Loucy (cell line): ENCODE measurements around the gene GJC3.

Experiments used
- H2AFZ ChIP-seq: fragments of 200-600 bp; sonication (generic); 2 replicates; pipeline ENCODE4 v1.6.0; 2016; ENCODE audit warnings: antibody characterized with exemption, mild to moderate bottlenecking, low read length, moderate library complexity
- H3F3A ChIP-seq: fragments of 200-600 bp; 2 replicates; pipeline ENCODE4 v1.6.0; 2016; ENCODE audit warnings: antibody characterized with exemption, low read depth, mild to moderate bottlenecking
- H3K27me3 ChIP-seq: fragments of 200-600 bp; sonication (generic); 2 replicates; pipeline ENCODE4 v1.6.1; 2014; ENCODE audit warnings: low read length, mild to moderate bottlenecking; ENCODE audit not compliant: insufficient read depth, poor library complexity, severe bottlenecking
- H3K36me3 ChIP-seq: fragments of 200-600 bp; sonication (generic); 2 replicates; pipeline ENCODE4 v1.6.1; 2016; ENCODE audit warnings: low read length; ENCODE audit not compliant: insufficient read depth
- H3K4me1 ChIP-seq: fragments of 200-600 bp; sonication (generic); 2 replicates; pipeline ENCODE4 v1.5.1; 2014; ENCODE audit warnings: low read length, mild to moderate bottlenecking; ENCODE audit not compliant: insufficient read depth, poor library complexity, severe bottlenecking
- H3K4me2 ChIP-seq: fragments of 200-600 bp; sonication (generic); 2 replicates; pipeline ENCODE4 v1.6.0; 2014; ENCODE audit warnings: antibody characterized with exemption, low read length, low read depth, mild to moderate bottlenecking; ENCODE audit not compliant: poor library complexity, severe bottlenecking
- H3K4me3 ChIP-seq: fragments of 200-600 bp; sonication (generic); 2 replicates; pipeline ENCODE4 v1.5.1; 2014; ENCODE audit warnings: low read length, mild to moderate bottlenecking, mixed read lengths; ENCODE audit not compliant: poor library complexity, severe bottlenecking
- H3K79me2 ChIP-seq: fragments of 200-600 bp; sonication (generic); 2 replicates; pipeline ENCODE4 v1.6.1; 2014; ENCODE audit warnings: low read length; ENCODE audit not compliant: insufficient read depth
- H3K9ac ChIP-seq: fragments of 200-600 bp; sonication (generic); 2 replicates; pipeline ENCODE4 v1.6.0; 2014; ENCODE audit warnings: mild to moderate bottlenecking, low read depth, low read length, moderate library complexity; ENCODE audit not compliant: poor library complexity, severe bottlenecking
- H3K9me2 ChIP-seq: fragments of 200-600 bp; sonication (generic); replicated peaks from 2 replicates; pipeline ENCODE4 v1.6.1; 2016; ENCODE audit warnings: low read depth, low read length, mixed read lengths
- H3K9me3 ChIP-seq: fragments of 200-600 bp; sonication (generic); 2 replicates; pipeline ENCODE4 v1.6.1; 2014; ENCODE audit warnings: mild to moderate bottlenecking, antibody characterized with exemption, low read length, low read depth; ENCODE audit not compliant: insufficient read depth
- H4K20me1 ChIP-seq: fragments of 200-600 bp; sonication (generic); 2 replicates; pipeline ENCODE4 v1.6.0; 2014; ENCODE audit warnings: antibody characterized with exemption, low read length, mild to moderate bottlenecking; ENCODE audit not compliant: insufficient read depth, poor library complexity, severe bottlenecking
- CTCF ChIP-seq: fragments of 200-600 bp; sonication (generic); conservative IDR thresholded peaks from 2 replicates; pipeline ENCODE4 v1.5.1; 2014; ENCODE audit warnings: mild to moderate bottlenecking, antibody characterized with exemption, low read length
- EZH2phosphoT487 ChIP-seq: fragments of 200-600 bp; IDR thresholded peaks from 2 replicates; pipeline ENCODE4 v1.6.1; 2018; ENCODE audit warnings: antibody characterized with exemption, mild to moderate bottlenecking, moderate library complexity, borderline replicate concordance

The GJC3 gene

GRCh38 chr7:99927536-99927935 lies 1.9 kb downstream of the GJC3 start:
- Histone ChIP-seq H3K9me3 (no peaks in the 10 kb centered on the region), H3K9ac (no peak overlapping the region), H3K79me2 (no peaks in the 10 kb centered on the region), H3K4me1 (peaks cover 6% of the 10 kb centered on the region), H3K4me3 (no peak overlapping the region), H2AFZ (no peak overlapping the region), H3F3A (no peaks in the 10 kb centered on the region), H3K9me2 (no peaks in the 10 kb centered on the region), H3K27me3 (peaks cover 60% of the 10 kb centered on the region), H3K4me2 (no peak overlapping the region), H4K20me1 (no peaks in the 10 kb centered on the region), H3K36me3 (no peaks in the 10 kb centered on the region)
- TF ChIP-seq EZH2phosphoT487: no peak
- no peak for TF ChIP-seq CTCF

- H4K20me1 ChIP-seq: no peaks in the 10 kb centered on the region
- H2AFZ ChIP-seq: no peak overlapping the region
- no peaks in the 10 kb centered on the region for H3K9me3 ChIP-seq
- H3K4me3 ChIP-seq: no peak overlapping the region
- H3F3A ChIP-seq: no peaks in the 10 kb centered on the region
- no peaks in the 10 kb centered on the region for H3K9me2 ChIP-seq
- H3K4me2 ChIP-seq: no peak overlapping the region
- H3K4me1 ChIP-seq: peaks cover 6% of the 10 kb centered on the region
- TF ChIP-seq EZH2phosphoT487: no peak
- no peak for TF ChIP-seq CTCF
- no peaks in the 10 kb centered on the region for H3K79me2 ChIP-seq
- H3K9ac ChIP-seq: no peak overlapping the region
- H3K27me3 ChIP-seq: peaks cover 57% of the 10 kb centered on the region
- H3K36me3 ChIP-seq: no peaks in the 10 kb centered on the region
These were observed 3.1 kb downstream of the GJC3 start for GRCh38 chr7:99926321-99926720.

- Histone ChIP-seq H3K9me2 (no peaks in the 10 kb centered on the region), H4K20me1 (peaks cover 8% of the 10 kb centered on the region), H3K9ac (no peak overlapping the region), H2AFZ (no peak overlapping the region), H3K9me3 (no peaks in the 10 kb centered on the region), H3K79me2 (peaks cover 22% of the 10 kb centered on the region), H3K4me3 (no peak overlapping the region), H3F3A (no peaks in the 10 kb centered on the region), H3K4me1 (peaks cover 10% of the 10 kb centered on the region), H3K4me2 (no peak overlapping the region), H3K36me3 (no peaks in the 10 kb centered on the region), H3K27me3 (peaks cover 54% of the 10 kb centered on the region)
- TF ChIP-seq CTCF: no peak
- TF ChIP-seq EZH2phosphoT487: no peak
These were observed 6.2 kb downstream of the GJC3 start for GRCh38 chr7:99923200-99923599.
